ENCODE data around the gene CHRNB1. TPM values are rescaled to one million over a fixed set of nuclear protein-coding genes. Genes with fewer than 3 reads are reported as not detected.

CHRNB1 gene
- total RNA-seq, 2 experiments from 2014 or later = 11.5 to 11.7 TPM

DNA sequence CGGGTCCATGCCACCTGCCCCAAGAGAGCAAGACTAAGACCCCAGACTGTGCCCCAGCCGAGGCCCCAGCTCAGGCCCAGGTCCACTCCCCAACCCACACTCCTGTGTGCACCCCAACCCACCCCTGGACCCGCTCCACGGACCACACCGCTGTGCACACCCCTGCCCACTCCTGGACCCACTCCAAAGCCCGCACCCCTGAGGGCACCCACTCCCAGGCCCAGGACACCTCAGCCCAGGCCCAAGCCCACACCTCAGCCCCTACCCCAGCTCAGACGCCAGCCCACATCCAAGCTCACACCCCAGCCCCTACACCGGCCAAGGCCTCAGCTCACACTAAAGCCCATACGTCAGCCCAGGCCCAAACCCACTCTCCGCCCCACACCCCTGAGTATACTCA is 15.1 kb upstream of the CHRNB1 start:
- ATAC-seq = no peak
- POLR2A ChIA-PET = interaction anchor here (1.9 kb wide), 1 partner anchor 257 kb away, joined by 4 read pairs; the partner anchor contains the start of gene TP53
- H3K9me3 Mint-ChIP-seq = no peaks in the 10 kb centered on the region

DNA sequence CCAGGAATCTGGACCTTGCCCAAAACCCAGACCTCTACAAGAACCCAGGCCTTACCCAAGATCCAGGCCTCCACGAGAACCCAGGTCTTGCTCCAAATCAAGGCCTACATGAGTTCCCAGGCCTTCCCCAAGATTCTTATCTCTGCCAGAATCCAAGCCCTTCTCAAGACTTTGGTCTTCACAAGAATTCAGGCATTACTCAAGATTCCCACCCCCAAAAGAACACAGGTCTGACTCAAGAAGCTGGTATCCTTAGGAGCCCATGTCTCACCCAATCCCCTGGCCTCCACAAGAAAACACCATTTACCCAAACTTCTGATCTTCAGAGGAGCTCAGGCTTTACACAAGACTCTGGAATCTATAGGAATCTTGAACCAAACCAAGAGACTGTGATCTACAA is 13.6 kb upstream of the CHRNB1 start:
- Mint-ChIP-seq H3K4me1 (ENCODE audit: low read depth) (peaks cover 2% of the 10 kb centered on the region), H3K27ac (no peak overlapping the region), H3K36me3 (ENCODE audit: low read depth) (no peaks in the 10 kb centered on the region), H3K9me3 (no peaks in the 10 kb centered on the region), H3K4me3 (no peak overlapping the region), H3K27me3 (no peaks in the 10 kb centered on the region)
- intact Hi-C loops (cut with micrococcal nuclease) = no loop called here
- ATAC-seq (no peak), DNase-seq (no peak)
- CTCF ChIA-PET = interaction anchor here (1.2 kb wide), 1 partner anchor 75 kb away, joined by 4 read pairs; no protein-coding TSS in a partner anchor
- POLR2A ChIA-PET = interaction anchor here (1.5 to 1.9 kb wide), 2 partner anchors 53 to 256 kb away, joined by 4 to 7 read pairs; partner anchors contain the start of genes POLR2A and TP53
- TF ChIP-seq, protein P1, sequence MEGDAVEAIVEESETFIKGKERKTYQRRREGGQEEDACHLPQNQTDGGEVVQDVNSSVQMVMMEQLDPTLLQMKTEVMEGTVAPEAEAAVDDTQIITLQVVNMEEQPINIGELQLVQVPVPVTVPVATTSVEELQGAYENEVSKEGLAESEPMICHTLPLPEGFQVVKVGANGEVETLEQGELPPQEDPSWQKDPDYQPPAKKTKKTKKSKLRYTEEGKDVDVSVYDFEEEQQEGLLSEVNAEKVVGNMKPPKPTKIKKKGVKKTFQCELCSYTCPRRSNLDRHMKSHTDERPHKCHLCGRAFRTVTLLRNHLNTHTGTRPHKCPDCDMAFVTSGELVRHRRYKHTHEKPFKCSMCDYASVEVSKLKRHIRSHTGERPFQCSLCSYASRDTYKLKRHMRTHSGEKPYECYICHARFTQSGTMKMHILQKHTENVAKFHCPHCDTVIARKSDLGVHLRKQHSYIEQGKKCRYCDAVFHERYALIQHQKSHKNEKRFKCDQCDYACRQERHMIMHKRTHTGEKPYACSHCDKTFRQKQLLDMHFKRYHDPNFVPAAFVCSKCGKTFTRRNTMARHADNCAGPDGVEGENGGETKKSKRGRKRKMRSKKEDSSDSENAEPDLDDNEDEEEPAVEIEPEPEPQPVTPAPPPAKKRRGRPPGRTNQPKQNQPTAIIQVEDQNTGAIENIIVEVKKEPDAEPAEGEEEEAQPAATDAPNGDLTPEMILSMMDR (IDR thresholded peaks at IDR 0.05) = no peak

More for the DNA sequence above, 15.1 kb upstream of the CHRNB1 start:
- Mint-ChIP-seq H3K4me1 (ENCODE audit: low read depth) (no peaks in the 10 kb centered on the region), H3K4me3 (no peak overlapping the region), H3K27me3 (no peaks in the 10 kb centered on the region), H3K36me3 (ENCODE audit: low read depth) (no peaks in the 10 kb centered on the region), H3K27ac (no peak overlapping the region)
- CTCF ChIA-PET = no interaction called here
- TF ChIP-seq, protein P1 (IDR thresholded peaks at IDR 0.05) = no peak
- intact Hi-C loops (cut with micrococcal nuclease) = no loop called here
- no peak for DNase-seq

DNA sequence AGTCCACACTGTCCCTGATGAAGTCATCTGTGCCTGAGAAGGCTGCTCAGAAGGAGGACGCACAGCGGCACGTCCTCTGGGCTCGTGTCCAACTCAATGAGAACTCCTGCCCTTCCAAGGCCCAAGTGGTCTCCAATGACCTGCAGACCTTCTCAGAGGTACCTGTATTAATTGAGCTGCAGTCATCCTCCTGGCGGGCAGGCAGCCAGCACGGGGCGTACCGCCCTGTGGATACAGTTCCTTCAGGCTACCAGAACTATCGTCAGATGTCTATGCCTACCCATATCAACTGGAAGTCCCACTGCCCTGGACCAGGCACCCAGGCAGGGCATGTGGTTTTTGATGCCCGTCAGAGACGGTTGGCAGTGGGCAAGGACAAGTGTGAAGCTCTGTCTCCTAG is 12.6 kb upstream of the CHRNB1 start:
- intact Hi-C loops (cut with micrococcal nuclease) = no loop called here
- Mint-ChIP-seq H3K27me3 (no peaks in the 10 kb centered on the region), H3K36me3 (ENCODE audit: low read depth) (peaks cover 5% of the 10 kb centered on the region), H3K4me1 (ENCODE audit: low read depth) (peaks cover 7% of the 10 kb centered on the region), H3K9me3 (no peaks in the 10 kb centered on the region), H3K27ac (no peak overlapping the region), H3K4me3 (no peak overlapping the region)
- DNase-seq (no peak), ATAC-seq (no peak)
- TF ChIP-seq, protein P1 (IDR thresholded peaks at IDR 0.05) = no peak
- ChIA-PET CTCF (interaction anchor here (0.8 to 1.3 kb wide), 2 partner anchors 43 to 157 kb away, joined by 3 to 4 read pairs; no protein-coding TSS in a partner anchor), POLR2A (interaction anchor here (0.9 to 1.5 kb wide), 2 partner anchors 30 to 52 kb away, joined by 3 to 7 read pairs; partner anchors contain the start of gene POLR2A)

DNA sequence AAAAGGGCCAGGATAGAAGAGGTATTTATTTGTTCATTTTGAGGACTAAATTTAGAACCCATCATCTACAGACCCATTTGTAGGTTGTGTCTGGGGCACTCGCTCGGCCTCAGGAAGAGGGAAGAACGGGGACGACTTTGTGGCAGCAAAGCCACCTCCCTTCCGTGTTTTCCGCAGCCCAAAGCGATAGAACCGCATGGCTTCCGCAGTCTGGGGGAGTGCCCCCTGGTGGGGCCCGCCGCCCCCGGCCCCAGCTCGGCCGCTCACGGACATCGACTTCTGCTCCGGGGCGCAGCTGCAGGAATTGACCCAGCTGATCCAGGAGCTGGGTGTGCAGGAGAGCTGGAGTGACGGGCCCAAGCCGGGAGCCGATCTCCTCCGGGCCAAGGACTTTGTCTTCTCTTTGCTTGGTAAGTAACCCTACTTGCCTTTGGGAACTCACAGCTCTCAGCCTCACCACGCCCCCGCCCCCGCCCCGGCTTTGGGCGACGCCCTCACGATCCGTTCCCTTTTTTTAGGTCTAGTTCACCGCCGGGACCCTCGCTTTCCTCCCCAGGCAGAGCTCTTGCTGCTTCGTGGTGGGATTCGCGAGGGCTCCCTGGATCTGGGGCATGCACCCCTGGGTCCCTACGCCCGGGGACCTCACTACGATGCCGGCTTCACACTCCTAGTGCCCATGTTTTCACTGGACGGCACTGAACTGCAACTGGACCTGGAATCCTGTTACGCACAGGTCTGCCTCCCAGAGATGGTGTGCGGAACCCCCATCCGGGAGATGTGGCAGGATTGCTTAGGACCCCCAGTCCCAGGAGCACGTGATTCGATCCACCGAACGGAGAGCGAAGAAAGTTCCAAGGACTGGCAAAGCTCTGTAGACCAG is 8.9 kb upstream of the CHRNB1 start:
- Mint-ChIP-seq H3K27me3 (peaks cover 19% of the 10 kb centered on the region), H3K36me3 (ENCODE audit: low read depth) (peaks cover 21% of the 10 kb centered on the region), H3K4me1 (ENCODE audit: low read depth) (peaks cover 30% of the 10 kb centered on the region), H3K4me3 (peak overlapping the region; percentile 94), H3K9me3 (no peaks in the 10 kb centered on the region), H3K27ac (peak overlapping the region; percentile 97)
- peak; percentile 18 for ATAC-seq
- TF ChIP-seq, protein P1 (IDR thresholded peaks at IDR 0.05) = peak; percentile 44
- POLR2A ChIA-PET = interaction anchor here (0.6 to 8.8 kb wide), 31 partner anchors 9 to 407 kb away, joined by 3 to 83 read pairs (median 4); partner anchors contain the start of genes CHRNB1, MPDU1, POLR2A and SENP3
- CTCF ChIA-PET = interaction anchor here (0.6 to 4.4 kb wide), 34 partner anchors 10 to 459 kb away, joined by 3 to 68 read pairs (median 4); partner anchors contain the start of genes CHRNB1, MPDU1, NEURL4 and POLR2A
- peak; percentile 78 for DNase-seq
- intact Hi-C loops (cut with micrococcal nuclease) = loop anchor here (1.0 to 5.0 kb wide), 4 partner anchors 32 to 126 kb away; partner anchors contain the start of genes KCTD11, POLR2A, SENP3 and SLC35G6

Measured in activated CD8-positive, alpha-beta T cell treated with anti-CD3 and anti-CD28 coated beads for 36 hours (primary cell).